ENCODE data around the gene ARHGEF19.

ARHGEF19 gene

GRCh38 chr1:16245476-16246196 is 33.2 kb upstream of the ARHGEF19 start:
- POLR2A ChIA-PET: no interaction called here
- DNase-seq (ENCODE audit: low read depth, low spot score): no peak
- CTCF ChIA-PET: interaction anchor here (0.8 to 17.7 kb wide), 16 partner anchors 8 to 195 kb away, joined by 3 to 319 read pairs (median 6); partner anchors contain the start of genes ARHGEF19, FAM131C, FBXO42 and NECAP2
- H3K4me3 ChIP-seq (ENCODE audit: low read depth, low read length): no peak overlapping the region
- TF ChIP-seq, protein P1, sequence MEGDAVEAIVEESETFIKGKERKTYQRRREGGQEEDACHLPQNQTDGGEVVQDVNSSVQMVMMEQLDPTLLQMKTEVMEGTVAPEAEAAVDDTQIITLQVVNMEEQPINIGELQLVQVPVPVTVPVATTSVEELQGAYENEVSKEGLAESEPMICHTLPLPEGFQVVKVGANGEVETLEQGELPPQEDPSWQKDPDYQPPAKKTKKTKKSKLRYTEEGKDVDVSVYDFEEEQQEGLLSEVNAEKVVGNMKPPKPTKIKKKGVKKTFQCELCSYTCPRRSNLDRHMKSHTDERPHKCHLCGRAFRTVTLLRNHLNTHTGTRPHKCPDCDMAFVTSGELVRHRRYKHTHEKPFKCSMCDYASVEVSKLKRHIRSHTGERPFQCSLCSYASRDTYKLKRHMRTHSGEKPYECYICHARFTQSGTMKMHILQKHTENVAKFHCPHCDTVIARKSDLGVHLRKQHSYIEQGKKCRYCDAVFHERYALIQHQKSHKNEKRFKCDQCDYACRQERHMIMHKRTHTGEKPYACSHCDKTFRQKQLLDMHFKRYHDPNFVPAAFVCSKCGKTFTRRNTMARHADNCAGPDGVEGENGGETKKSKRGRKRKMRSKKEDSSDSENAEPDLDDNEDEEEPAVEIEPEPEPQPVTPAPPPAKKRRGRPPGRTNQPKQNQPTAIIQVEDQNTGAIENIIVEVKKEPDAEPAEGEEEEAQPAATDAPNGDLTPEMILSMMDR (IDR thresholded peaks at IDR 0.05; ENCODE audit: insufficient read depth, low read length, missing control alignments): no peak

GRCh38 chr1:16244650-16245285 is 32.3 kb upstream of the ARHGEF19 start:
- CTCF ChIA-PET: interaction anchor here (0.8 to 17.7 kb wide), 22 partner anchors 9 to 176 kb away, joined by 3 to 319 read pairs (median 4); partner anchors contain the start of genes ARHGEF19, FAM131C and SZRD1
- no peak overlapping the region for H3K4me3 ChIP-seq (ENCODE audit: low read depth, low read length)
- DNase-seq (ENCODE audit: low read depth, low spot score): no peak
- POLR2A ChIA-PET: no interaction called here
- TF ChIP-seq, protein P1 (IDR thresholded peaks at IDR 0.05; ENCODE audit: insufficient read depth, low read length, missing control alignments): no peak

GRCh38 chr1:16243936-16244649 is 31.6 kb upstream of the ARHGEF19 start:
- H3K4me3 ChIP-seq (ENCODE audit: low read depth, low read length): no peak overlapping the region
- TF ChIP-seq, protein P1 (IDR thresholded peaks at IDR 0.05; ENCODE audit: insufficient read depth, low read length, missing control alignments): peak; percentile 80
- ChIA-PET POLR2A (no interaction called here), CTCF (interaction anchor here (0.8 to 17.7 kb wide), 25 partner anchors 9 to 175 kb away, joined by 3 to 319 read pairs (median 4); partner anchors contain the start of genes ARHGEF19 and FAM131C)
- peak; percentile 36 for DNase-seq (ENCODE audit: low read depth, low spot score)

GRCh38 chr1:16243215-16243610 is 30.8 kb upstream of the ARHGEF19 start:
- H3K4me3 ChIP-seq (ENCODE audit: low read depth, low read length): no peak overlapping the region
- ChIA-PET POLR2A (no interaction called here), CTCF (interaction anchor here (0.8 to 17.7 kb wide), 16 partner anchors 8 to 165 kb away, joined by 3 to 319 read pairs (median 4); partner anchors contain the start of genes ARHGEF19 and FAM131C)
- no peak for DNase-seq (ENCODE audit: low read depth, low spot score)
- TF ChIP-seq, protein P1 (IDR thresholded peaks at IDR 0.05; ENCODE audit: insufficient read depth, low read length, missing control alignments): no peak

DNA sequence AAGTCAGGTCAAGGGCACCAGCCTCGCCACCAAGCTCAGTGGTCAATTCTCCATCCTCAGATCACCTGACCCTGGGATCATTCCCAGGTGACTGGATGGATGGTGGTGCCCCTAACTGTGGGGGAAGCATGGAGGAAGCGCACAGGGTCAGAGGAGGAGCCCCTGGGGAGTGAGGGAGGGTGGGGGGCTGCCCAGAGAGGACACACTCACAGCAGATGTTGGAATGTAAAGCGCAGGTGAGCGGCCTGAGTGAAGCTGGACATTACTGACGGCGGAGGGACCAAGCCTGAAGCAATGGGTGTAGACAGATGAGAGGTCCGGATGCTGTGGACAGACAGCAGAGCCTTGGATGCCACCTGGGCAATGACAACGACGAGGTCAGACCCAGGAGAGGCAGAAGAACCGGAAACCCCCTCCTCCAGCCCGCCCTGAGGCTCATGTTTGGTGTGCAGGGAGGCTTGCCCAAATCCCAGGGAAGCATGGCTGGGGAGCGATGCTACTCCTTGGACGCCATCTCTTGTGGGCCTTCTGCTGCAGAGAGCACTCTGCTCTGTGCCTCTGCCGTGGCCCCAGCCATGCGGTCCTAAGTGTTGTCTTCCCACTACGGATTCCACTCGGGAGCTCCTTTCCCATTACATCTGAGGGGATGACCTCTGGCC is 30.2 kb upstream of the ARHGEF19 start:
- TF ChIP-seq, protein P1 (IDR thresholded peaks at IDR 0.05; ENCODE audit: insufficient read depth, low read length, missing control alignments): no peak
- no peak for DNase-seq (ENCODE audit: low read depth, low spot score)
- H3K4me3 ChIP-seq (ENCODE audit: low read depth, low read length): no peak overlapping the region
- ChIA-PET CTCF (interaction anchor here (0.8 to 17.7 kb wide), 12 partner anchors 11 to 164 kb away, joined by 3 to 319 read pairs (median 6); partner anchors contain the start of genes ARHGEF19 and FAM131C), POLR2A (no interaction called here)
